Lower leg skin (tissue), 3 donors: ENCODE results near the gene UNC5CL.

ENCODE experiments used
- POLR2A ChIP-seq, 2 donors: fragments of 450-650 bp; IDR thresholded peaks; one replicate each; pipeline ENCODE4 v1.6.1; 2016 to 2017; ENCODE audit warnings: antibody characterized with exemption in 2 of 2, mild to moderate bottlenecking in 1 of 2, moderate library complexity in 1 of 2
- TF ChIP-seq, protein P1 (sequence below), 3 donors: fragments of 450-650 bp; IDR thresholded peaks; one replicate each; pipeline ENCODE4 v1.5.1; 2016; ENCODE audit warnings: antibody characterized with exemption in 3 of 3, mild to moderate bottlenecking in 3 of 3, moderate library complexity in 2 of 3

DNA sequence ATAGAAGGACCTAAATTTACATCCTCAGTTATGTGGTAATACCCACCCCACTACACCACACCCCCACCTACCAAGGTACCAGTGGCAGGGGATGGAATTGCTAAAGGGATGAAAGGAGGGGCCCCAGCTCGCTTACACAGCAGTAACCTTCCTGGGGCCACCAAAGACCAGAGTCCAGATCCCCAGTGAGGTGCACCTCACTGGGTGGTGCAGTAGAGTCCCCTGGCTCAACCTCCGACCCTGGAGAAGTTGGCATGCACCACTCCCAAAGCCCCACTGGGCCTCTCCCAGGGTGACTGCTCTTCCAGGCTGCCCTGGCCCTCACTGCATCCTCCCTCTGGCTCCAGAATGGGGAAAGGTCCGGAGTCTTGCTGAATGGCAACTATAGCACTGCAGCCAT lies 816 bp downstream of the UNC5CL start:
- TF ChIP-seq, protein P1, sequence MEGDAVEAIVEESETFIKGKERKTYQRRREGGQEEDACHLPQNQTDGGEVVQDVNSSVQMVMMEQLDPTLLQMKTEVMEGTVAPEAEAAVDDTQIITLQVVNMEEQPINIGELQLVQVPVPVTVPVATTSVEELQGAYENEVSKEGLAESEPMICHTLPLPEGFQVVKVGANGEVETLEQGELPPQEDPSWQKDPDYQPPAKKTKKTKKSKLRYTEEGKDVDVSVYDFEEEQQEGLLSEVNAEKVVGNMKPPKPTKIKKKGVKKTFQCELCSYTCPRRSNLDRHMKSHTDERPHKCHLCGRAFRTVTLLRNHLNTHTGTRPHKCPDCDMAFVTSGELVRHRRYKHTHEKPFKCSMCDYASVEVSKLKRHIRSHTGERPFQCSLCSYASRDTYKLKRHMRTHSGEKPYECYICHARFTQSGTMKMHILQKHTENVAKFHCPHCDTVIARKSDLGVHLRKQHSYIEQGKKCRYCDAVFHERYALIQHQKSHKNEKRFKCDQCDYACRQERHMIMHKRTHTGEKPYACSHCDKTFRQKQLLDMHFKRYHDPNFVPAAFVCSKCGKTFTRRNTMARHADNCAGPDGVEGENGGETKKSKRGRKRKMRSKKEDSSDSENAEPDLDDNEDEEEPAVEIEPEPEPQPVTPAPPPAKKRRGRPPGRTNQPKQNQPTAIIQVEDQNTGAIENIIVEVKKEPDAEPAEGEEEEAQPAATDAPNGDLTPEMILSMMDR (IDR thresholded peaks at IDR 0.05) = no peak
- TF ChIP-seq POLR2A (IDR thresholded peaks at IDR 0.05) = no peak
